Islet of Langerhans (tissue), 1 donor: Measurements from ENCODE around the gene SFMBT2.

Experiments
- FAIRE-seq: peaks from one replicate; lab custom pipeline; 2011; peaks lifted over from hg19 to GRCh38; lab: Jason Lieb, UNC

The SFMBT2 gene

DNA sequence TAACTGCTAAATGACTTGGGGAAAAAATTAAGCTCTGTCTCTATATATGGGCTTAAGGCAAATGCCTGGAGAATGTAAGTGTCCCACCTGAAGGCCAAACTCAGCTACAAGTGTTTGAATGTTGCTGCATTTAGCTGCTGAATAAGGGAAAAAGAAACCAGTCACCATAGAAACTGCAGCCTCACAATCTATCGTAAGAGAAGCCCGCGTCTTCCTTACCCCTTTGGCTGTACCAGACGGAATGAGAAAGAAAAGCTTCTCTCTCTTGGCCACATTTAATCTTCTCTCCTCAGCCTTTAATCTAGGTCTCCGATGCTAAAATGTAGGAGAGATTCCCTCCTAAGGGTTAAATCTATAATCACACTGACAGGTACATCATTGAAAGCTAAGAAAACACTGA, 147.2 kb downstream of the SFMBT2 start:
- no peak for FAIRE-seq

DNA sequence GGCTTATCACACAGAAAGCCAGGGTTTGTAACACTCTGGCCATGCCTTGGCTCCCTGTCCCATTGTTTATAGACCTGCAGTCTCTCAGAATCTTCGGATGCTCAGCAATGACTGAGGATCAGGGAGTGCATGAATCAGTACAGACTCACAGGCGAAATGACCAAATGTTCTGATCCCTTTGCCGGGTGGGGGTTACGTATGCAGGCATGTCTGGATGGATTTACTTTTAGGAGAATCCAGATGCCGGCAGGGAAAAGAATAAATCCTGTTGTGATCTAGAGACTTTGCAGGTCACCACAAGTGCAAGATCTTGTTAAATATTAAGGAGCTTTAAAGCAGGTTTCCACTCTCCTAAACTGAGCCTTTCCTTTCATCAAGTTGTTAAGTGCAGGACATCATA, 149.5 kb downstream of the SFMBT2 start:
- no peak for FAIRE-seq

DNA sequence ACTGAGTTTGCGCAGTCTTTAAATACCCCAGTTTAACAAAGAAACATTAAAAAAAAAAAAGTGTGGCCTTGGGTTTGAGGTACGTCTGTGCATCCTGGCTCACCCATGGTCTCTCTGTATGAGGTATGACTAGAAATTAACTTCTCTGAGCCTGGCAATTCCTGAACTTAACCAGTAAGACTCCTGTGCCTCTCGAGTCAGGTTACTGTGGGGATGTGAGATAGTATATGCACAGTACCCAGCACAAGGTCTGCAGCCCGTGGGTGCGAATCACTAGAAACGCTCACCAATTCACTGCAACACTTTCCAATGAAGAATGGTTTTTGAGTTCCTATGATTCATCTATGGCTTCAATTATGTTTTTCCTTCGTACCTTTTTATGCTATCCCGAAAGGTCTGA, 149.9 kb downstream of the SFMBT2 start:
- no peak for FAIRE-seq

DNA sequence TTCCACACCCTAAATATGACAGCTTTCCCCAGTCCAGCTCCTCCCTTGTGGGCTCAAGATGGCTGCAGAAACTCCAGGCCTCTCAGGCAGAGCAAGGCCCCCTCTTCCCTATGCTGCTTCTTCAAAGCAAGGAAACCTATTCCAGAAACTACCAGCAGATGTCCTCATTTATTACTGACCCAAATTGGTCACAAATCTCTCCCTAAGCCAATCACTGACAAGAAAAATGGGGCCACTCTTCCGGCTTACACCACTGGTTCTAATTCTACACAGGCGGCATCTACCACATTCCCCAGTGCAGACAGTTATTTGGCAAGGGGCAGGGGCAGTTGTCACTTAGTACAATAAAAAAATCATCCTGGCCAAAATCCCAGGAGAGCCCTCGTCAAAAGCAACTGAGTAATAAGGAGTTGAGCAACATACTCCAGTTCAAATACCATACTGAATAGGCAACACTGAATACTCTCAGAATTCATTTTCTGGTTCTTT, 150.4 kb downstream of the SFMBT2 start:
- FAIRE-seq = no peak

DNA sequence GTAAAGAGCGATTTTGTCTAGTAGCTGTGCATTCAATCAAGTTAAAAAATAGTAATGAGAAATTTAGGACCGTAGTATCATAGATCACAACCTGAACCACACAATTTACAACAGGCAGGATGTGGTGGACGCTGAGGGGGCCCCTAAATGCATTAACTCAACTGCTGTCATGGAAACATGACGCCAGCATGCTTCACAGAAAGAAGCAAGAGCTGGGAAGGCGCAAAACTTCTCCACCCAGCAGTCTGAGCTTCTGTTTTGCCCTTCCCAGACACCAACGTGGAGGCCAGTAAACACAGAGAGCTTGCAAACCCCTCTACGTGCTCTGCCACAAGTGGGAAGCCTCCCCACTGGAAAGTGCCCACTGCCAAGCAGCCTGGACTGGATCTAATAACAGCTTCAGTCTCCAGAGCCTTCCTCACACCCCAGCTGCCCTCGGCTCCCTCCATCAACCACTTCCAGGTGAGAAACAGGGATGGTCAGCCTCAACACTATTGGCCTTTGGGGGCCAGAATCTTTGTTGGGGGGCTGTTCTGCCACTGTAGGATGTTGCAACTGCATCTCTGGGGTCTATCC, 151.8 kb downstream of the SFMBT2 start:
- no peak for FAIRE-seq

DNA sequence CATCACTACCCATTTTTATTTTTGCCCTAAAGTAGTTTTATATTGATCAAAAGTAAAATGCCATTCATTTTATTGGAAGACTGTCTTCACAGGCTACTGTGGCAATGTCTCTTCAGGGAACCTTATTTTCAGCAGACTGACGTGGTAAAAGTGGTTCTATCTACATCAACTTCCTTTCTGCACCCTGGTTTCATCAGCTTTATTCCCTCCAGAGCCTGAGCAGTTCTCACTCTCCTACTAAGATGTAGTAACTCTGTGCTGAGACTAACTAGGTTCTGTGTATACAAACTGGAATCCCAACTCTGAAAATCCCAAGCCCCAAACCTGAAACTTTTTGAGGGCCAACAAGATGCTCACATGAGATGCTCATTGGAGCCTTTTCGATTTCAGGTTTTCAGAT, 155.3 kb downstream of the SFMBT2 start:
- no peak for FAIRE-seq

DNA sequence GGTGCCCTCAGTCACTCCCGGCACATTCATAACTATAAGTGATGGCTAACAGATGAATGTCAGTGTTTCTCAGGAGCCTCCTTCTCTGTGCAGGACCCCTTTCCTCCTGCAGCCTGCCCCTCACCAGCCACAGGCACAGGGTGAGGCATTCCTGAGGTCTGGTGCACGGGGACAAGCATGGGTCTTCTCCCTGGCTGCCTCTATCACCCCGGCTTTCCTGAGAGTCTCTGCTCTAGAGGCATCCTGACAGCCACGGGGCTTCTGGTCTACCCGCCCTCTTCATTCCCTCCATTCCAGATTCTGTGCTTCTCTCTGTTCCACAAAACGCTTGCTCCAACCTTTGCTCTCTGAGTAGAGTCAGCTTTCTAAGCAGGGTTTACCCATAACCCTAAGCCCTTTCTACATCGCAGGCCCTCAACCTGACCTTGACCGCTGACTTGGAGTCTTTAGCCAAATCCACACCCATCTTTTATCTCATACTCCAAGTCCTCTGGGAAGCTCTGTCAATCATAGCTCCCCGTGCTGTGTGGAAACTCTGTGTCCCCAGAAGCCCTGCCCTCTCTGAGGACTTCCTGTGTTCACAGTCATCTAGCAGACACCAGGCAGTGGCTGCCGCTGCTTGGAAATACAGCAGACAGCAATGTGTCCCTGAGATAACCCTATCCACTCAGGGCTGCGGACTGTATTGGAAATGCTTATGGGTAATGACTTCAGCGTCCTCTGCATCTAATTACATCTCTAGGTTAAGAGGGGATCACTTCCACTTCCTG, 159.0 kb downstream of the SFMBT2 start:
- FAIRE-seq = no peak

DNA sequence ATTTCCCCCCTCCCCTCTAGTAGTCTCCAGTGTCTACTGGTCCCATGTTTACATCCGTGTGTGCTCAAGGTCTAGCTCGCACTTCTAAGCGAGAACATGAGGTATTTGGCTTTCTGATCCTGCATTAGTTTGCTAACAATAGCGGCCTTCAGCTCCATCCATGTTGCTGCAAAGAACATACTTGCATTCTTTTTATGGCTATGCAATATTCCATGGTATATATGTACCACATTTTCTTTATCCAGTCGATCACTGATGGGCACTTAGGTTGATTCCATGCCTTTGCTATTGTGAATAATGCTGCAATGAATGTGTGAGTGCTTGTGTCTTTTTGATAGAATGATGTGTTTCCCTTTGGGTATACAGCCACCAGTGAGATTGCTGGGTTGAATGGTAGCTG, 160.6 kb downstream of the SFMBT2 start:
- FAIRE-seq = no peak

DNA sequence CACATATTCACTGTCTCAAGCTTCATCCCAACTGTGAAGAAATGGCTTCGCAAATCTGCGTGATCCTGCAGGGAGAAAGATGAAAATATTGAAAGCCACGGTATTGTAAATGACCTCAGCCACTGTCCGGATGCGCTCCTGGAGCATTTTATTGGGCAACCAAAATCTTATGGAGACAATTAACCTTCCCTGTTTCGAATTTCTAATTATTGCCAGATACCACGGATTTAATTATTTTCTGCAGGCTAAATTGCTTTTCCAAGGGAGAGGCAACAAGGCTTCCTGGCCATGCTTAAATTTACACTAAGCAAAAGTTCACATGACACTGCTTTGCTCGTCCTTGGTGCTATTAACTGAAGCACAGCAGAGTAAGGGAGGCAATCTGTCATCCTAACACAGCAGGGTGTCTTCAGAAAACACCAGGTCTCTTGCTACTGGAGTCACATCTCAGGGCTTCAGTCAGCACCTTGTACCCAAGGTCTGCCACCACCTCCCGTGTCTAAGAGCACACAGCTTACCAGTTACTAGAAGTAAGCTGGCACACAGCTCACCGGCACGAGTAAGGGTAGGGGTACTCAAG, 162.2 kb downstream of the SFMBT2 start:
- no peak for FAIRE-seq

DNA sequence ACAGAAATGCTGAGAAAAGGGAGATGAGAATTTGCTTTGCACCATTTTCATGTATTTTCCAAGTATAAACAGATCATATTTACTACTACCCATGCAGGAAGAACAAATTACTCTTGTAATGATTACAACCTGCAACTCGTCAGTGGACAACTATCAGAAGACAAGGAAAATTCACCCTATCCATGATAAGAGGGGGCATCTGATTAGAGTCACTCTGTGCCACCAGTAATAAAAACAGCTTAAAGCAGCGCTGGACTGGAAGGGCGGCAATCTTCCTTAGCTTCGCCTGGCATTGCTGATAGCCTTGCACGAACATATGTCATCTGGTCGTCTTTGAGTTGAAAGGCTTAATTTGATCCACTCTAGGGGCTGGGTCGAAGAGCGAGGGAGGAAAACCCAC, 162.7 kb downstream of the SFMBT2 start:
- no peak for FAIRE-seq

DNA sequence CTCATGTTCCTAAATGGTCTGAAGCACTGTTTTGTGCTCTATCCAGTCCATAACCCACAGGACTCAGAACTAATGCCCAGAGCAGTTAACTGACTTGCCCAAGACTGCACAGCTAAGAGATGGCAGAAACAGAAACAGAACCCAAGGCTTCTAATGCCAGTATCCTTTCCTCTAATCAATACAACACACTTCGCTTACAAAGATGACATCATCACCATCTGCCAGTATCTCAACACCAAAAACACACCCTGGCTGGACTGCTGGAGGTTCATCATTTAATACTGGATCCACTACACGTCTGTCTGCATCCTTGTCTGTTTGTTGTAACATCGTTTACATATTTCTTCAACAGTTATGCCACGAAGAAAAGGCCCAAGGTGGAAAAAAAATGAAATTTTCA, 165.3 kb downstream of the SFMBT2 start:
- FAIRE-seq = no peak

DNA sequence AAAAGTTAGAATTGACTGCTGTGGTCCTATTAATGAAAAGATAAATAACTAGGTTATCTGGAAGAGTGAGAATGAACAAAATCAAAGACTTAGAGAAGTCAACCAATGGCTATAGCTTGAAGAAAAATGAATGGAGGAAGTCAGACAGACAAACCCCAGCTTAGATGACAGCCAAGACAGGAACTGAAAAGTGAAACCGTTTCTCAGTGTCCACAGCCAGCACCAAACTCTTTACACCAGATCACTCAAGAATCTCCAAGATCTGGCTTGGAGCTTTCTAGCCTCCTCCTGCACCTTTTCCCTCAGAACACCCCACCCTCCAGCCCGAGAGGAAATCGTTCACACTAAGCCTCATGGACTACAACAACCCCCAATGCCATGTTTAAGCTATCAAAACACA, 167.0 kb downstream of the SFMBT2 start:
- FAIRE-seq = no peak

DNA sequence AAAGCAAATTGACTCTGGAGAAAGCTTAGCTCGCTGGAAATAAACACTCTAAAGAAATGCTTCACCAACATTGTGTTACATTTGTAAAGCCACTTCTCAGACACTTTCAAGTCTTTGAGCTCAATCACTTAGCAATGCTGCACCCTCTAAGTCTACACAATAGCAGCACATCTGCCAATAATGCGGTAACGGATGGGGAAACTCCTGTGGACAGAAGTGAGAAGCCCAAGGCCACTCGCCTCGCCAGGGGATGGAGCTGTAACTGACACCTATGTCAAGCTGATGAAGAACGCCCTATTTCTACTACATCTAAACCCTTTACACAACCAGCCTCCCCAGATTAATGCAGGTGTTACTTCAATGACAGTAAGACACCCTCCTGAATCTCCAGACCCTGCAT, 167.7 kb downstream of the SFMBT2 start:
- FAIRE-seq = no peak

DNA sequence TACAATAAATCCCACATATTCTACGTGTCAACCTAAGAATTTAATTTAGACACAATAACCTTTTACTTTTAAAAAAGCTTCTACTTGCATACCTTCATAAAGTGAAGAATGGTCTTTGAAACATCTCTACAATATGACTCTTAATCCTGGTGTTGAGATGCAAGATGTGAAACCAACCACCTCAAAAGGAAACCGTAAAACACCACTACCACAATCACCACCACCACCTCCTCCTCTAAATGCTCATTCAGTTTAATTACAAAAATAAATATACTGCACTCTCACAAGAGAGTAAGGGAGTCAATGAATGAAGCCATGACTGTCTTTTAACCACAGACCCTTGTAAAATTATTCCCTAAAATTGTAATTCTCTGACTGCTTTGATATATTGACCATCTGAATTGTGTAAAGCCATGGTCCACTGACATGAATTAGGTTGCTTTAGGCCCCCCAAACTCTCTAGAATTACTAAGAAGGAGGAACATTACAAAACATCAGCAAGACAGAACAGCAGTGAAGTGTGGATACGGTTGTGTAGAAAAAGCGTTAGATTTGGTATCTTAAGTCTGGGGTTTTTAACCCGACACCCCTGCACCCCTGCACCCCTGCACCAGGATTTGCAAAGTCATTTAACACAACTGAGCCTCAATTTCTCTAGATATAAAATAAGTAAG, 171.4 kb downstream of the SFMBT2 start:
- no peak for FAIRE-seq

DNA sequence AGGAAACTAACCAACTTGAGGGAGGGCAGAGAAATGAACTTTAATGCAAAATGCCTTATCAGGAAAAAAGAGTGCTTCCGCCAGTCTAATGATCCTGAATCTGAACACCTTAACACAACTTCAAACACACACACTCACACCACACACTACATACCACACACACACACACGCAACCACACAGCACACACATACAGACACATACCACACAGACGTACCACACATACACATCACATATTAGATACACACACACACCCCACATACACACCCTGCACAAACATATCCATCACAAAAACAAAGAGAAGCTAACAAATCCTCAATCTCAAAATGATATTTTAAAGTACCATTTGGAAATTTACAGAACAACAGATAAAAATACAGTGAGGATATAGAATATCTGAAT, 175.5 kb downstream of the SFMBT2 start:
- no peak for FAIRE-seq

DNA sequence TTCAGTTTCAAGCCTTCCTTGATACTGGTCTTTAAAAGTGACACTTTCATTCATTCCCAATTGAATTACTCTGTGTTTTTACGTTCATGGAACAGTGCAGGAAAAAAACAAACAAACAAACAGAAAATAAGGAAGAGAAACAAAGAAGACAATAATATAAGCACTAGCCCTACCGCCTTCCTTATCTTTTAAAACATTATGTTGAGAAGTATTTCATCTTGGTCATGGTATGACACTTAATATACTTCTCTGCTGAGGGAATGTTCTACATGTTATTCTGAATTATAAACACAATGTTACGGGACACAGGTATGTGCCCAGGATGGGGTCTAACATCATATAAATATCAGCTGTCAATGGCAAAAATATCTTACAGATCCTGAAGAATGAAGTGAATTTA, 176.7 kb downstream of the SFMBT2 start:
- FAIRE-seq = no peak

DNA sequence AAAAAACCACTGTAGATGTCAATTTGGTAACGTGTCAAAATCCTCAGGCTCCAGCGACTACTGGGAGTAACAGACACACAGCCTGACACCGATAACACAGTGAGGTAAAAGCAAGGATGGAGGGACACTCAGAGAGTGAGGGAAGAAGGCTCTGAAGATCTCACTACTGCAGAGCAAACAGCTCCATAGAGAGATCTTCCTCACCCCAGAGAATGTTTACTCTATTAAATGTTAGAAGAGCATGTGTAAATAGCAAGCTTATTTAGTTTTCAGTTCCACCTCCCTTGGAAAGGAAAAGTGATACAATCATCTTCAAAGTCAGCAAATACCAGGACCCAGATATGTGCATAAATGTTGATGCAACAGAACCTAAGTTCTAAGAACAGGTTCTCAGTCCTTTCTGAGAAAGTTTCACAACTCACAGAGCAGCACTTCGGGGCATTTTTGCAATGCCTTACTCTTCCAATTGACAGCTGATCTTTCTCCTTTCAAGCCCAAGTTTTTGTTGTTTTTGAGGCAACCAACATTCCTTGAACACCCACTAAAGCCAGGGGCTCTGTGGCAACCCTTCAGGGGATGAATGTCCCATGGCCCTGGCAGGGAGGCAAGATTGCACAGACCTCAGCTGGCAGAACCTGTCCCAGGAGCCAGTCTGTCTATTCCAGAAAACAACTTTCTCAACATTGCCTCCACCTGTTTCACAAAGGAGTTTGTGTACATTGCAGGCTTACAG, 177.4 kb downstream of the SFMBT2 start:
- no peak for FAIRE-seq

DNA sequence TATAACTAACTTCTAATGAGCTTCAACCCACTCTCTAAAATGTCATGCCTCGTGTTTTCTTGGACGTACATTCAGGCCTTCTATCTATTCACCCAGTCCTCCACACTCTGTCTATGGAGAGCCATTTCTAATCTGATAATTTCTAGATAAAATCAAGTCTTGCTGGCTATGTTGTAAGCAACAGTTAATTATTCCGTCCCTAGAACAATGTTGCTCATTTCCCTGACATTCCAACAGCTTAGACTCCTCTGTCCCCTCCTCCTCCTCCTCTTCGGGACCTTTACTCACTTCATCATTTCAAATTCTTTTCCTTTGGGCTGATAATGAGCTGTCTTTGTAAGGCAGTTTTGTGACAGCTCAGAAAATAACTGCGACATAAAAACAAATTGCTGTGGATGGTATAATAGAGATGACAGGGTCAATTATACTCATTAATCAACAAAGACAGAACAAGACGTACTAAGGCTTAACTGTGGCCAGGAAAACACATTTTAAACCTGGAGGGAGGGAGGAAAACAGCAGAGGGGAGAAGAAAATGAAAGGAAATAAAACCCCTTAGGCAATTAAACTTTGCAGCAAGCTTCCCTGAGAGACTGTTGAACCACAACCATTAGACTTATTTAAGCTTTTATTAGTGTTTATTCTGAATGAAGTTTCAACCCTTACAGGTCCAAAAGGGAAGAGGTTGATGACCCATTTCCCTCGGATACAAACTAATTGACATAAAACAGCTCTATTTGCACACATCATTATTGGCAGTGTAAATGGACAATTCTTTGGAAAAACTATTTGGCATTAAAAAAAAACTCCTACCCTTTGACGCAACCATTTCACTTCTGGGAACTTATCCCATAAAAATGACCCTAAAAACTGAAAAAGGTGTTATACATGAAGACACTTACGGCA, 179.1 kb downstream of the SFMBT2 start:
- no peak for FAIRE-seq

DNA sequence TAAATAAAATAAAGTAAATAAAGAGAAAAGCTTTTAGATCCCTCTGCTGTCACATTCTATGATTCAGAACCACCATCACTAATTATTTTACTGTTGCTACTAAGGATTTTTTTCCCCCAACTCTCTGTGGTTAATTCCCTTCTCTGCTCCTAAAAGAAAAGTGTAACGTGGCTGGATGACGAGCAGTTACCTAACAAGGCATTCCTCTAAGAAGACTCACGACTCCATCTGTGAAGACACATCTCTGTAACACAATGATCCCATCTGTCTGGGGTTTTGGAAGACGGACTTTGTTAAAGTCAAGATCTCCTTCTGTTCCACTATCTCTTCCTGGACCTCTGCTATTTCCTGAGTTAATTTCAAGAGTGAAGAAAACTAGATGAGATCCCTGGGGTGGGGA, 179.9 kb downstream of the SFMBT2 start:
- no peak for FAIRE-seq

DNA sequence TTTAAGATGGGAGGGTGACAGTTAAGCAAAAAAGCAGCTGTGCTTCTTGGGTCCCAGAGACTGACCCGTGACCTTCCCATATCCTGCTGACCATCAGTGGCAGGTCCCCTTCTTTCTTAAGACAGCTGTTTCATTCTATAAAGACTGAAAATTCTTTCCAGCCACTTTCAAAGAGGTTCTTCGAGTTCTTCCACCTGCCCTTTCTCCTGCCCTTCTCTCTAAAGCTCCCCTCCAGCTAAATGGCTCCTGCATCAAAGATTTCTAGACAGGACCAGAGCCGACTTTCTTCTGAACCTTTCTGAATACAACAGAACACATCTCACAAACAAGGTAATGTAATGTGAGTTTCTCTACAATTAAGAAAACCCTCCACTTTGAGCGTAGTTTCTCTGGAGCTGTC, 180.8 kb downstream of the SFMBT2 start:
- FAIRE-seq = no peak

DNA sequence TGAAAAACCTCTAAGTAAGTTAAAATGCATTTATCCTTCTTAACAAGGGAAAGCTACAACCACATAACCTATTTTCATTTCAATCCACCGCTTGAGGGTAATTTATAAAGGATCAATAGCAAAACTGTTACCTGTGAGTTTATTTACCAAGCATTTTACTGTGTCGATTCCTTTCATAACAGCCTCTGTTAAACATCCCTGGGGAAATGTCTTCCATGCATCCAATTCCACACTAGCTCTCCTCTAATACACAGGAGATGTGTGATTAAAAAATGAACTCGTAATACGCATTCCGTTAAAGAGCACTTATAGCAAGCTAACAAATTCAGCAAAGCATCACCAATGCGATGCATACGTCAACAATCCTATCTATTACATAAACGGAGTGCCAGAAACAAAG, 185.7 kb downstream of the SFMBT2 start:
- FAIRE-seq = no peak

DNA sequence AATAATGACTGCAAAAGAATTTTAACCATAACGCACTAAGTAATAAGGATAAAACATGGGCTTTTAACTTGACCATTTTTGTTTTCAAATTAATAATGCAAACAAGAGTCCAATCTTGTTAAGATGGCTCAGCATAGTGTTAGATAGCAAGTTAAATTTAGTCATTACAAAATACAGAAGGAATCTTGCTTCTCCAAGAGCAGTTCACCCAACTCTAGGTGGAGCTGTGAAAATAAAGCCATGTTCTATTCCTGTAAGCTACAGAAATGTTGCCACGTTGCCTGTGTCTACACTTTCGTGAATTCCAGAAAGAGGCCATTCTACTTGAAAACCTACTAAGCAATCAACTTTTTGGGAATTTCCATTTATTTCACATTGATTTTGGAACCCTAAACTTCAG, 191.9 kb downstream of the SFMBT2 start:
- no peak for FAIRE-seq
